Loucy (cell line): Measurements from ENCODE around the gene BCAS1.

ENCODE experiments used
- H2AFZ ChIP-seq: fragments of 200-600 bp; sonication (generic); 2 replicates; pipeline ENCODE4 v1.6.0; 2016; ENCODE audit warnings: antibody characterized with exemption, mild to moderate bottlenecking, low read length, moderate library complexity
- H3F3A ChIP-seq: fragments of 200-600 bp; 2 replicates; pipeline ENCODE4 v1.6.0; 2016; ENCODE audit warnings: antibody characterized with exemption, low read depth, mild to moderate bottlenecking
- H3K27me3 ChIP-seq: fragments of 200-600 bp; sonication (generic); 2 replicates; pipeline ENCODE4 v1.6.1; 2014; ENCODE audit warnings: low read length, mild to moderate bottlenecking; ENCODE audit not compliant: insufficient read depth, poor library complexity, severe bottlenecking
- H3K36me3 ChIP-seq: fragments of 200-600 bp; sonication (generic); 2 replicates; pipeline ENCODE4 v1.6.1; 2016; ENCODE audit warnings: low read length; ENCODE audit not compliant: insufficient read depth
- H3K4me1 ChIP-seq: fragments of 200-600 bp; sonication (generic); 2 replicates; pipeline ENCODE4 v1.5.1; 2014; ENCODE audit warnings: low read length, mild to moderate bottlenecking; ENCODE audit not compliant: insufficient read depth, poor library complexity, severe bottlenecking
- H3K4me2 ChIP-seq: fragments of 200-600 bp; sonication (generic); 2 replicates; pipeline ENCODE4 v1.6.0; 2014; ENCODE audit warnings: antibody characterized with exemption, low read length, low read depth, mild to moderate bottlenecking; ENCODE audit not compliant: poor library complexity, severe bottlenecking
- H3K4me3 ChIP-seq: fragments of 200-600 bp; sonication (generic); 2 replicates; pipeline ENCODE4 v1.5.1; 2014; ENCODE audit warnings: low read length, mild to moderate bottlenecking, mixed read lengths; ENCODE audit not compliant: poor library complexity, severe bottlenecking
- H3K79me2 ChIP-seq: fragments of 200-600 bp; sonication (generic); 2 replicates; pipeline ENCODE4 v1.6.1; 2014; ENCODE audit warnings: low read length; ENCODE audit not compliant: insufficient read depth
- H3K9ac ChIP-seq: fragments of 200-600 bp; sonication (generic); 2 replicates; pipeline ENCODE4 v1.6.0; 2014; ENCODE audit warnings: mild to moderate bottlenecking, low read depth, low read length, moderate library complexity; ENCODE audit not compliant: poor library complexity, severe bottlenecking
- H3K9me2 ChIP-seq: fragments of 200-600 bp; sonication (generic); replicated peaks from 2 replicates; pipeline ENCODE4 v1.6.1; 2016; ENCODE audit warnings: low read depth, low read length, mixed read lengths
- H3K9me3 ChIP-seq: fragments of 200-600 bp; sonication (generic); 2 replicates; pipeline ENCODE4 v1.6.1; 2014; ENCODE audit warnings: mild to moderate bottlenecking, antibody characterized with exemption, low read length, low read depth; ENCODE audit not compliant: insufficient read depth
- H4K20me1 ChIP-seq: fragments of 200-600 bp; sonication (generic); 2 replicates; pipeline ENCODE4 v1.6.0; 2014; ENCODE audit warnings: antibody characterized with exemption, low read length, mild to moderate bottlenecking; ENCODE audit not compliant: insufficient read depth, poor library complexity, severe bottlenecking
- CTCF ChIP-seq: fragments of 200-600 bp; sonication (generic); conservative IDR thresholded peaks from 2 replicates; pipeline ENCODE4 v1.5.1; 2014; ENCODE audit warnings: mild to moderate bottlenecking, antibody characterized with exemption, low read length
- EZH2phosphoT487 ChIP-seq: fragments of 200-600 bp; IDR thresholded peaks from 2 replicates; pipeline ENCODE4 v1.6.1; 2018; ENCODE audit warnings: antibody characterized with exemption, mild to moderate bottlenecking, moderate library complexity, borderline replicate concordance

BCAS1 gene

GRCh38 chr20:53899351-53900167, 170.8 kb downstream of the BCAS1 start:
- no peak overlapping the region for H2AFZ ChIP-seq
- no peaks in the 10 kb centered on the region for H3K27me3 ChIP-seq
- H3F3A ChIP-seq = peaks cover 8% of the 10 kb centered on the region
- no peaks in the 10 kb centered on the region for H3K36me3 ChIP-seq
- TF ChIP-seq EZH2phosphoT487 (no peak), CTCF (no peak)
- H3K4me3 ChIP-seq = peak overlapping the region; percentile 44
- H3K9me3 ChIP-seq = no peaks in the 10 kb centered on the region
- H3K4me1 ChIP-seq = peaks cover 46% of the 10 kb centered on the region
- no peaks in the 10 kb centered on the region for H3K9me2 ChIP-seq
- H3K79me2 ChIP-seq = no peaks in the 10 kb centered on the region
- H4K20me1 ChIP-seq = no peaks in the 10 kb centered on the region
- H3K4me2 ChIP-seq = peak overlapping the region; percentile 64
- H3K9ac ChIP-seq = peak overlapping the region; percentile 42

- peak overlapping the region; percentile 64 for H3K4me2 ChIP-seq
- peaks cover 51% of the 10 kb centered on the region for H3K4me1 ChIP-seq
- peaks cover 8% of the 10 kb centered on the region for H3F3A ChIP-seq
- H3K9me3 ChIP-seq = no peaks in the 10 kb centered on the region
- H3K36me3 ChIP-seq = no peaks in the 10 kb centered on the region
- H3K79me2 ChIP-seq = no peaks in the 10 kb centered on the region
- no peaks in the 10 kb centered on the region for H4K20me1 ChIP-seq
- no peaks in the 10 kb centered on the region for H3K9me2 ChIP-seq
- H3K4me3 ChIP-seq = no peak overlapping the region
- H3K9ac ChIP-seq = no peak overlapping the region
- TF ChIP-seq CTCF (no peak), EZH2phosphoT487 (no peak)
- H3K27me3 ChIP-seq = no peaks in the 10 kb centered on the region
- no peak overlapping the region for H2AFZ ChIP-seq
These were observed 171.8 kb downstream of the BCAS1 start for GRCh38 chr20:53898556-53898931.

- no peak overlapping the region for H3K4me3 ChIP-seq
- H3K36me3 ChIP-seq = no peaks in the 10 kb centered on the region
- H3K9me3 ChIP-seq = no peaks in the 10 kb centered on the region
- no peaks in the 10 kb centered on the region for H4K20me1 ChIP-seq
- peaks cover 8% of the 10 kb centered on the region for H3F3A ChIP-seq
- no peaks in the 10 kb centered on the region for H3K9me2 ChIP-seq
- H2AFZ ChIP-seq = no peak overlapping the region
- H3K4me1 ChIP-seq = peaks cover 52% of the 10 kb centered on the region
- no peak overlapping the region for H3K4me2 ChIP-seq
- H3K79me2 ChIP-seq = no peaks in the 10 kb centered on the region
- no peak for TF ChIP-seq EZH2phosphoT487
- no peak for TF ChIP-seq CTCF
- no peak overlapping the region for H3K9ac ChIP-seq
- no peaks in the 10 kb centered on the region for H3K27me3 ChIP-seq
These were observed 172.4 kb downstream of the BCAS1 start for GRCh38 chr20:53897884-53898555.
